ENCODE results near the gene POLD4. TPM values are rescaled to one million over a fixed set of nuclear protein-coding genes. Genes with fewer than 3 reads are reported as not detected.

Gene POLD4
- total and polyA plus RNA-seq, 2 of the 13 experiments (the other 11 are each of a cell fraction or from before 2014, with no cell fraction given): 10.5 to 27.4 TPM

DNA sequence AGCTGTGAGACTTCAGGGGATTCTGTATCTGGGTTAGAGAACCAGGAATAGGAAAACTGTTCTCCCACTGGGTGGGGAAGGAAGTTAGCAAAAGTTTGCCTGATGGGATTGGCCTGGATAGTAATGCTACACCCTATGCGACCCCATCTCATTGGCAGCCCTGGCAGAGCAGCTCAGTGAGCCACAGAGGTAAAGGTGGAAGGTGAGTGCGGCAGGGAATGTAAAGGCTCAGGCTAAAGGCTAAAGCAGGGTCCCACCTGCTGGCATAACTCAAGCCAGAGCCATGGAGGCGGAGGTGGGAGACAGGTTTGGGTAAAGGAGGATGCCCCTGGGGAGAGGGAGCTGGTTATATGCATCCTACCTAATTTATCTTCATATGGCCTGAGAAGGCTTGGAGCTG is 31.3 kb downstream of the POLD4 start:
- CTCF ChIA-PET (ENCODE audit: low intra/inter-chr PET ratio, low total read pairs): no interaction called here
- H3K27me3 ChIP-seq (ENCODE audit: control insufficient read depth in 1 of 2, insufficient read depth in 2 of 2, low read length in 2 of 2): no peaks in the 10 kb centered on the region
- 91% methylated on average over 3 of the region's 3 CpGs for WGBS (ENCODE audit: low lambda C conversion rate)

GRCh38 chr11:67321313-67321871 is 32.0 kb downstream of the POLD4 start:
- peaks cover 13% of the 10 kb centered on the region for H3K4me1 ChIP-seq (ENCODE audit: insufficient read depth, low read length)
- no peak overlapping the region for H3K9ac ChIP-seq (ENCODE audit: insufficient read depth, low read depth, low read length)
- no peak for ATAC-seq
- no peaks in the 10 kb centered on the region for H3K27me3 ChIP-seq (ENCODE audit: control insufficient read depth in 1 of 2, insufficient read depth in 2 of 2, low read length in 2 of 2)
- H3K4me3 ChIP-seq (replicated peaks in 1 of 3; ENCODE audit: insufficient read depth in 1 of 3, low read depth in 2 of 3, low read length in 3 of 3): no peak overlapping the region
- H3K36me3 ChIP-seq (replicated peaks in 1 of 2; ENCODE audit: control insufficient read depth in 1 of 2, insufficient read depth in 2 of 2, low read length in 2 of 2): no peaks in the 10 kb centered on the region
- no peak for FAIRE-seq
- ChIA-PET POLR2A (no interaction called here), CTCF (ENCODE audit: low intra/inter-chr PET ratio, low total read pairs) (no interaction called here)
- H3K9me3 ChIP-seq (ENCODE audit: low read length): no peaks in the 10 kb centered on the region
- no peak for DNase-seq (ENCODE audit: low spot score)
- no peaks in the 10 kb centered on the region for H4K20me1 ChIP-seq (ENCODE audit: insufficient read depth, low read length)
- no peaks in the 10 kb centered on the region for H3K79me2 ChIP-seq (ENCODE audit: insufficient read depth, low read length)
- H3K27ac ChIP-seq (ENCODE audit: extremely low read length, insufficient read depth, low read length): no peak overlapping the region
- H3K4me2 ChIP-seq (ENCODE audit: low read depth, low read length): no peak overlapping the region
- in situ Hi-C loops (cut with HindIII; ENCODE audit: extremely low pct_ligation_motif_present, low pct_unique_long_range_greater_than_20kb) (no loop called here), intact Hi-C loops (cut with micrococcal nuclease; ENCODE audit: unreplicated experiment) (no loop called here)
- no TSS peak for BruUV-seq (replicated peaks)
- H2AFZ ChIP-seq (ENCODE audit: low read length): no peak overlapping the region
- 87% methylated on average over 5 of the region's 6 CpGs for WGBS (ENCODE audit: low lambda C conversion rate)
- no peak for TF ChIP-seq FOXA3 (CRISPR knock-in tag; IDR thresholded peaks at IDR 0.05)
- no peak for TF ChIP-seq CHD2 (IDR thresholded peaks at IDR 0.05; ENCODE audit: low read depth, low read length)
- TF ChIP-seq MXD1 (CRISPR knock-in tag; IDR thresholded peaks at IDR 0.05): no peak
- TF ChIP-seq, protein P1, sequence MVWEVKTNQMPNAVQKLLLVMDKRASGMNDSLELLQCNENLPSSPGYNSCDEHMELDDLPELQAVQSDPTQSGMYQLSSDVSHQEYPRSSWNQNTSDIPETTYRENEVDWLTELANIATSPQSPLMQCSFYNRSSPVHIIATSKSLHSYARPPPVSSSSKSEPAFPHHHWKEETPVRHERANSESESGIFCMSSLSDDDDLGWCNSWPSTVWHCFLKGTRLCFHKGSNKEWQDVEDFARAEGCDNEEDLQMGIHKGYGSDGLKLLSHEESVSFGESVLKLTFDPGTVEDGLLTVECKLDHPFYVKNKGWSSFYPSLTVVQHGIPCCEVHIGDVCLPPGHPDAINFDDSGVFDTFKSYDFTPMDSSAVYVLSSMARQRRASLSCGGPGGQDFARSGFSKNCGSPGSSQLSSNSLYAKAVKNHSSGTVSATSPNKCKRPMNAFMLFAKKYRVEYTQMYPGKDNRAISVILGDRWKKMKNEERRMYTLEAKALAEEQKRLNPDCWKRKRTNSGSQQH (CRISPR knock-in tag; IDR thresholded peaks at IDR 0.05; ENCODE audit: low read depth): no peak
- no peak for TF ChIP-seq HOXA7 (CRISPR knock-in tag; IDR thresholded peaks at IDR 0.05)
- TF ChIP-seq, protein P2, sequence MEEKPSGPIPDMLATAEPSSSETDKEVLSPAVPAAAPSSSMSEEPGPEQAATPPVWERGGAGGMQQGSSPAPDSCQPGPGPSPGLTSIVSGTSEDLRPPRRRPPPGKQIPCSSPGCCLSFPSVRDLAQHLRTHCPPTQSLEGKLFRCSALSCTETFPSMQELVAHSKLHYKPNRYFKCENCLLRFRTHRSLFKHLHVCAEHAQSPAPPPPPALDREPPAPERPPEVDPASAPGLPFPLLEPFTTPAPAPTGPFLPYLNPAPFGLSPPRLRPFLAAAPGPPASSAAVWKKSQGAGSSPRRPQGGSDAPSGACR (CRISPR knock-in tag; IDR thresholded peaks at IDR 0.05): no peak
- no peak for TF ChIP-seq SMAD1 (CRISPR knock-in tag; IDR thresholded peaks at IDR 0.05; ENCODE audit: borderline replicate concordance, low read depth)
- no peak for TF ChIP-seq BORCS8-MEF2B (CRISPR knock-in tag; IDR thresholded peaks at IDR 0.05)
- no peak for TF ChIP-seq ZFAT (CRISPR knock-in tag; conservative IDR thresholded peaks at IDR 0.05)
- no peak for TF ChIP-seq ZNF17 (CRISPR knock-in tag; IDR thresholded peaks at IDR 0.05)
- TF ChIP-seq FOXO1 (CRISPR knock-in tag; IDR thresholded peaks at IDR 0.05): no peak
- TF ChIP-seq TP53 (CRISPR knock-in tag; conservative IDR thresholded peaks at IDR 0.05): no peak
- TF ChIP-seq MIXL1 (CRISPR knock-in tag; IDR thresholded peaks at IDR 0.05): no peak
- TF ChIP-seq, protein P3, sequence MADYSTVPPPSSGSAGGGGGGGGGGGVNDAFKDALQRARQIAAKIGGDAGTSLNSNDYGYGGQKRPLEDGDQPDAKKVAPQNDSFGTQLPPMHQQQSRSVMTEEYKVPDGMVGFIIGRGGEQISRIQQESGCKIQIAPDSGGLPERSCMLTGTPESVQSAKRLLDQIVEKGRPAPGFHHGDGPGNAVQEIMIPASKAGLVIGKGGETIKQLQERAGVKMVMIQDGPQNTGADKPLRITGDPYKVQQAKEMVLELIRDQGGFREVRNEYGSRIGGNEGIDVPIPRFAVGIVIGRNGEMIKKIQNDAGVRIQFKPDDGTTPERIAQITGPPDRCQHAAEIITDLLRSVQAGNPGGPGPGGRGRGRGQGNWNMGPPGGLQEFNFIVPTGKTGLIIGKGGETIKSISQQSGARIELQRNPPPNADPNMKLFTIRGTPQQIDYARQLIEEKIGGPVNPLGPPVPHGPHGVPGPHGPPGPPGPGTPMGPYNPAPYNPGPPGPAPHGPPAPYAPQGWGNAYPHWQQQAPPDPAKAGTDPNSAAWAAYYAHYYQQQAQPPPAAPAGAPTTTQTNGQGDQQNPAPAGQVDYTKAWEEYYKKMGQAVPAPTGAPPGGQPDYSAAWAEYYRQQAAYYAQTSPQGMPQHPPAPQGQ (CRISPR knock-in tag; IDR thresholded peaks at IDR 0.05; ENCODE audit: borderline replicate concordance): no peak

More for the DNA sequence above, 31.3 kb downstream of the POLD4 start:
- H3K4me3 ChIP-seq (replicated peaks in 1 of 3; ENCODE audit: insufficient read depth in 1 of 3, low read depth in 2 of 3, low read length in 3 of 3): no peak overlapping the region
- DNase-seq (ENCODE audit: low spot score): no peak
- peaks cover 10% of the 10 kb centered on the region for H3K4me1 ChIP-seq (ENCODE audit: insufficient read depth, low read length)
- in situ Hi-C loops (cut with HindIII; ENCODE audit: extremely low pct_ligation_motif_present, low pct_unique_long_range_greater_than_20kb): no loop called here
- no peak overlapping the region for H3K4me2 ChIP-seq (ENCODE audit: low read depth, low read length)
- TF ChIP-seq GABPB1 (CRISPR knock-in tag; IDR thresholded peaks at IDR 0.05) (no peak), RBAK (CRISPR knock-in tag; IDR thresholded peaks at IDR 0.05) (no peak), ELF1 (CRISPR knock-in tag; IDR thresholded peaks at IDR 0.05) (no peak)
- no peak for FAIRE-seq
- POLR2A ChIA-PET: interaction anchor here (0.9 to 1.2 kb wide), 2 partner anchors 30 to 60 kb away, joined by 3 read pairs; no protein-coding TSS in a partner anchor
- no peaks in the 10 kb centered on the region for H3K79me2 ChIP-seq (ENCODE audit: insufficient read depth, low read length)
- H3K27ac ChIP-seq (ENCODE audit: extremely low read length, insufficient read depth, low read length): no peak overlapping the region
- no peak overlapping the region for H3K9ac ChIP-seq (ENCODE audit: insufficient read depth, low read depth, low read length)
- intact Hi-C loops (cut with micrococcal nuclease; ENCODE audit: unreplicated experiment): no loop called here
- no peaks in the 10 kb centered on the region for H4K20me1 ChIP-seq (ENCODE audit: insufficient read depth, low read length)
- no peak for ATAC-seq
- H3K9me3 ChIP-seq (ENCODE audit: low read length): no peaks in the 10 kb centered on the region
- no TSS peak for BruUV-seq (replicated peaks)
- no peaks in the 10 kb centered on the region for H3K36me3 ChIP-seq (replicated peaks in 1 of 2; ENCODE audit: control insufficient read depth in 1 of 2, insufficient read depth in 2 of 2, low read length in 2 of 2)
- H2AFZ ChIP-seq (ENCODE audit: low read length): no peak overlapping the region
